Endometrial microvascular endothelial cells (primary cell): ENCODE data around the gene SIT1. TPM values are rescaled to one million over a fixed set of nuclear protein-coding genes. Genes with fewer than 3 reads are reported as not detected.

Source experiments
- total RNA-seq: library from RNA; depleted of rRNA; stranded (reverse); fragments of >200 nt; gene quantifications from one replicate; pipeline ENCODE4 v1.2.3, GENCODE V29; 2015; ENCODE audit errors: inconsistent ontology term

Gene SIT1
- total RNA-seq, 1 donor from 2014 or later: not detected

Other genes with a start within 250 kb of the SIT1 start
- 35.9 TPM for gene RUSC2, start 160.8 kb downstream of the SIT1 start, total RNA-seq
- 12.9 TPM for gene TESK1, start 45.7 kb downstream of the SIT1 start, total RNA-seq
- gene CD72, start 32.5 kb downstream of the SIT1 start, total RNA-seq: not detected
- 269 TPM for gene RMRP, start 7.1 kb upstream of the SIT1 start, total RNA-seq
- gene CCDC107, start 7.4 kb upstream of the SIT1 start, total RNA-seq: 5.0 TPM
- 2.8 TPM for gene ARHGEF39, start 14.3 kb upstream of the SIT1 start, total RNA-seq
- not detected for gene CA9, start 23.0 kb upstream of the SIT1 start, total RNA-seq
- 99.1 TPM for gene TPM2, start 39.0 kb upstream of the SIT1 start, total RNA-seq
- 358 TPM for gene TLN1, start 81.3 kb upstream of the SIT1 start, total RNA-seq
- 64.9 TPM for gene CREB3, start 81.7 kb upstream of the SIT1 start, total RNA-seq
- 51.3 TPM for gene GBA2, start 98.3 kb upstream of the SIT1 start, total RNA-seq
- gene RGP1, start 98.4 kb upstream of the SIT1 start, total RNA-seq: 17.2 TPM
- gene MSMP, start 103.3 kb upstream of the SIT1 start, total RNA-seq: 5.3 TPM
- 18.3 TPM for gene NPR2, start 140.7 kb upstream of the SIT1 start, total RNA-seq
- gene SPAG8, start 161.3 kb upstream of the SIT1 start, total RNA-seq: not detected
- 53.3 TPM for gene HINT2, start 164.1 kb upstream of the SIT1 start, total RNA-seq
- gene FAM221B, start 177.8 kb upstream of the SIT1 start, total RNA-seq: not detected
- 0.09 TPM for gene TMEM8B, start 178.3 kb upstream of the SIT1 start, total RNA-seq
- gene OR13J1, start 219.5 kb upstream of the SIT1 start, total RNA-seq: not detected